Stimulated activated naive CD4-positive, alpha-beta T cell (primary cell): ENCODE measurements around the gene WDTC1.

ENCODE experiments used
- DNase-seq, 6 experiments: peaks; one replicate each; lab custom pipeline; 2025; lab: John Stamatoyannopoulos, UW

Gene WDTC1

GRCh38 chr1:27301582-27302199 lies 67.3 kb downstream of the WDTC1 start:
- no peak for DNase-seq

GRCh38 chr1:27302612-27303011 lies 68.2 kb downstream of the WDTC1 start:
- no peak for DNase-seq

- no peak for DNase-seq
Observed at GRCh38 chr1:27303509-27303908, 69.1 kb downstream of the WDTC1 start.

- no peak for DNase-seq
Observed at GRCh38 chr1:27306071-27306470, 71.6 kb downstream of the WDTC1 start.

- no peak for DNase-seq
Observed at GRCh38 chr1:27306892-27307761, 72.7 kb downstream of the WDTC1 start.

GRCh38 chr1:27307874-27308598 lies 73.6 kb downstream of the WDTC1 start:
- DNase-seq = no peak

- DNase-seq = no peak
Observed at GRCh38 chr1:27314169-27314568, 79.7 kb downstream of the WDTC1 start.

- DNase-seq = no peak
Observed at GRCh38 chr1:27314737-27315136, 80.3 kb downstream of the WDTC1 start.

GRCh38 chr1:27316860-27317259 lies 82.4 kb downstream of the WDTC1 start:
- no peak for DNase-seq

- DNase-seq = no peak
Observed at GRCh38 chr1:27318136-27318535, 83.7 kb downstream of the WDTC1 start.

GRCh38 chr1:27318596-27318995 lies 84.2 kb downstream of the WDTC1 start:
- no peak for DNase-seq

- peak; percentile 94 to 97 (median 94) for DNase-seq
Observed at GRCh38 chr1:27321813-27322568, 87.6 kb downstream of the WDTC1 start, which contains the start of gene TMEM222. TMEM222 (plus strand) TSS chr1:27322163; CDS start chr1:27322198, 35 bp downstream.

GRCh38 chr1:27322569-27323240 lies 88.3 kb downstream of the WDTC1 start:
- DNase-seq = no peak

- no peak for DNase-seq
Observed at GRCh38 chr1:27325286-27325685, 90.9 kb downstream of the WDTC1 start.

- DNase-seq = no peak
Observed at GRCh38 chr1:27327964-27328363, 93.5 kb downstream of the WDTC1 start.

- DNase-seq = no peak
Observed at GRCh38 chr1:27330786-27331185, 96.4 kb downstream of the WDTC1 start.

GRCh38 chr1:27331426-27331825 lies 97.0 kb downstream of the WDTC1 start:
- no peak for DNase-seq

GRCh38 chr1:27331922-27332321 lies 97.5 kb downstream of the WDTC1 start:
- no peak for DNase-seq

GRCh38 chr1:27332536-27333281 lies 98.3 kb downstream of the WDTC1 start:
- DNase-seq = peak in 5 of 6 experiments; percentile 30 to 63 (median 43)

- DNase-seq = no peak
Observed at GRCh38 chr1:27333717-27334279, 99.4 kb downstream of the WDTC1 start.
